ENCODE measurements around the gene IRAK1BP1. TPM values are rescaled to one million over a fixed set of nuclear protein-coding genes. Genes with fewer than 3 reads are reported as not detected.

IRAK1BP1 gene
- total RNA-seq, 2 donors from 2014 or later, result 5.7 to 6.4 TPM

GRCh38 chr6:78942446-78942845 is 75.1 kb downstream of the IRAK1BP1 start:
- H3K4me3 Mint-ChIP-seq, result no peak overlapping the region
- Histone ChIP-seq H3K36me3 (ENCODE audit: control insufficient read depth, insufficient read depth, low read length) (peaks cover 87% of the 10 kb centered on the region), H3K9me3 (ENCODE audit: control insufficient read depth, low read length) (no peaks in the 10 kb centered on the region), H3K27me3 (ENCODE audit: control insufficient read depth, insufficient read depth, low read length, poor library complexity, severe bottlenecking) (no peaks in the 10 kb centered on the region), H3K27ac (ENCODE audit: low read depth, low read length) (no peak overlapping the region), H3K4me1 (ENCODE audit: control insufficient read depth, insufficient read depth, low read length) (no peaks in the 10 kb centered on the region), H3K9ac (ENCODE audit: extremely low read depth, low read length, poor library complexity, severe bottlenecking) (no peak overlapping the region), H3K4me3 (ENCODE audit: low read length) (no peak overlapping the region)
- no peaks in the 10 kb centered on the region for H3K27me3 Mint-ChIP-seq (ENCODE audit: insufficient read depth)
- no peak for DNase-seq
- H3K4me1 Mint-ChIP-seq, result no peaks in the 10 kb centered on the region
- no peak overlapping the region for H3K27ac Mint-ChIP-seq
- no peaks in the 10 kb centered on the region for H3K9me3 Mint-ChIP-seq
- no peak for TF ChIP-seq CTCF (conservative IDR thresholded peaks at IDR 0.05)
- peaks cover 53% of the 10 kb centered on the region for H3K36me3 Mint-ChIP-seq (ENCODE audit: low read depth)
- 89% methylated on average over 1 of the region's 1 CpG; no CpG with 5 or more reads in 1 of the 2 experiments for WGBS, 2 experiments (ENCODE audit: insufficient coverage in 1 of 2, insufficient read length in 1 of 2)

GRCh38 chr6:78947529-78947928 is 80.2 kb downstream of the IRAK1BP1 start:
- Mint-ChIP-seq H3K27me3 (ENCODE audit: insufficient read depth) (no peaks in the 10 kb centered on the region), H3K36me3 (ENCODE audit: low read depth) (peaks cover 82% of the 10 kb centered on the region), H3K4me3 (no peak overlapping the region), H3K9me3 (peaks cover 20% of the 10 kb centered on the region), H3K27ac (no peak overlapping the region), H3K4me1 (no peaks in the 10 kb centered on the region)
- Histone ChIP-seq H3K27me3 (ENCODE audit: control insufficient read depth, insufficient read depth, low read length, poor library complexity, severe bottlenecking) (no peaks in the 10 kb centered on the region), H3K36me3 (ENCODE audit: control insufficient read depth, insufficient read depth, low read length) (peaks cover 96% of the 10 kb centered on the region), H3K4me1 (ENCODE audit: control insufficient read depth, insufficient read depth, low read length) (no peaks in the 10 kb centered on the region), H3K9ac (ENCODE audit: extremely low read depth, low read length, poor library complexity, severe bottlenecking) (no peak overlapping the region), H3K4me3 (ENCODE audit: low read length) (no peak overlapping the region), H3K27ac (ENCODE audit: low read depth, low read length) (no peak overlapping the region), H3K9me3 (ENCODE audit: control insufficient read depth, low read length) (peaks cover 36% of the 10 kb centered on the region)
- 93 to 100% methylated on average over 1 to 2 of the region's 2 CpGs for WGBS, 2 experiments (ENCODE audit: insufficient coverage in 1 of 2, insufficient read length in 1 of 2)
- no peak for DNase-seq
- TF ChIP-seq CTCF (conservative IDR thresholded peaks at IDR 0.05), result no peak

- Mint-ChIP-seq H3K27me3 (ENCODE audit: insufficient read depth) (no peaks in the 10 kb centered on the region), H3K27ac (no peak overlapping the region), H3K36me3 (ENCODE audit: low read depth) (peaks cover 85% of the 10 kb centered on the region), H3K4me3 (no peak overlapping the region), H3K9me3 (peaks cover 20% of the 10 kb centered on the region), H3K4me1 (no peaks in the 10 kb centered on the region)
- Histone ChIP-seq H3K4me1 (ENCODE audit: control insufficient read depth, insufficient read depth, low read length) (no peaks in the 10 kb centered on the region), H3K27me3 (ENCODE audit: control insufficient read depth, insufficient read depth, low read length, poor library complexity, severe bottlenecking) (no peaks in the 10 kb centered on the region), H3K9me3 (ENCODE audit: control insufficient read depth, low read length) (peaks cover 36% of the 10 kb centered on the region), H3K36me3 (ENCODE audit: control insufficient read depth, insufficient read depth, low read length) (peaks cover 97% of the 10 kb centered on the region), H3K27ac (ENCODE audit: low read depth, low read length) (no peak overlapping the region), H3K4me3 (ENCODE audit: low read length) (no peak overlapping the region), H3K9ac (ENCODE audit: extremely low read depth, low read length, poor library complexity, severe bottlenecking) (no peak overlapping the region)
- WGBS, 2 experiments (ENCODE audit: insufficient coverage in 1 of 2, insufficient read length in 1 of 2), result 100% methylated on average over 2 of the region's 2 CpGs; no CpG with 5 or more reads in 1 of the 2 experiments
- DNase-seq, result no peak
- TF ChIP-seq CTCF (conservative IDR thresholded peaks at IDR 0.05), result no peak
These were observed 80.6 kb downstream of the IRAK1BP1 start for GRCh38 chr6:78947962-78948361.
